HepG2 (cell line): ENCODE data around the gene RFFL. TPM values are rescaled to one million over a fixed set of nuclear protein-coding genes. Genes with fewer than 3 reads are reported as not detected.
A peak's percentile ranks its signal among the peaks of the same experiment; 100 is the strongest.

Experiments
- CBFB ChIP-seq: sonication (generic); formaldehyde crosslinking; IDR thresholded peaks from 2 replicates; pipeline ENCODE4 v1.4.0; 2020; ENCODE audit warnings: missing genetic modification reagents
- NR3C1 ChIP-seq: sonication (generic); formaldehyde crosslinking; IDR thresholded peaks from 2 replicates; pipeline ENCODE4 v1.4.0; 2020; ENCODE audit warnings: missing genetic modification reagents
- RBAK ChIP-seq: sonication (generic); formaldehyde crosslinking; IDR thresholded peaks from 2 replicates; pipeline ENCODE4 v1.5.1; 2020; ENCODE audit warnings: mild to moderate bottlenecking, missing genetic modification reagents
- RELA ChIP-seq: sonication (generic); formaldehyde crosslinking; IDR thresholded peaks from 2 replicates; pipeline ENCODE4 v1.4.0; 2020; ENCODE audit warnings: missing genetic modification reagents
- SIN3B ChIP-seq: fragments of 150-350 bp; IDR thresholded peaks from 2 replicates; pipeline ENCODE4 v1.6.1; 2014; ENCODE audit warnings: low read length
- WIZ ChIP-seq: sonication (generic); formaldehyde crosslinking; IDR thresholded peaks from 2 replicates; pipeline ENCODE4 v1.5.1; 2020; ENCODE audit warnings: mild to moderate bottlenecking, missing genetic modification reagents
- ZFAT ChIP-seq: sonication (generic); formaldehyde crosslinking; conservative IDR thresholded peaks from 2 replicates; pipeline ENCODE4 v1.8.1; 2023; ENCODE audit warnings: missing genetic modification reagents, inconsistent platforms
- ZFYVE20 ChIP-seq: sonication (generic); formaldehyde crosslinking; IDR thresholded peaks from 2 replicates; pipeline ENCODE4 v1.8.0; 2023; ENCODE audit warnings: low read depth, mild to moderate bottlenecking, moderate library complexity, missing genetic modification reagents, borderline replicate concordance
- ZNF138 ChIP-seq: sonication (generic); formaldehyde crosslinking; IDR thresholded peaks from 2 replicates; pipeline ENCODE4 v1.5.0; 2020; ENCODE audit warnings: mild to moderate bottlenecking, low read depth, missing genetic modification reagents
- ZNF225 ChIP-seq: sonication (generic); formaldehyde crosslinking; IDR thresholded peaks from 2 replicates; pipeline ENCODE4 v1.4.0; 2020; ENCODE audit warnings: mild to moderate bottlenecking, missing genetic modification reagents
- ZNF383 ChIP-seq: sonication (generic); formaldehyde crosslinking; IDR thresholded peaks from 2 replicates; pipeline ENCODE4 v1.4.0; 2020; ENCODE audit warnings: missing genetic modification reagents, mild to moderate bottlenecking, borderline replicate concordance
- ZNF431 ChIP-seq: sonication (generic); formaldehyde crosslinking; IDR thresholded peaks from 2 replicates; pipeline ENCODE4 v1.9.0; 2022; ENCODE audit warnings: missing genetic modification reagents, low read depth, mild to moderate bottlenecking, borderline replicate concordance
- ZNF468 ChIP-seq: sonication (generic); formaldehyde crosslinking; IDR thresholded peaks from 2 replicates; pipeline ENCODE4 v1.8.0; 2022; ENCODE audit warnings: mild to moderate bottlenecking, moderate library complexity, missing genetic modification reagents
- ZNF547 ChIP-seq: sonication (generic); formaldehyde crosslinking; IDR thresholded peaks from 2 replicates; pipeline ENCODE4 v1.5.1; 2020; ENCODE audit warnings: mild to moderate bottlenecking, missing genetic modification reagents
- ZNF570 ChIP-seq: sonication (generic); formaldehyde crosslinking; IDR thresholded peaks from 2 replicates; pipeline ENCODE4 v1.4.0; 2020; ENCODE audit warnings: mild to moderate bottlenecking, missing genetic modification reagents, borderline replicate concordance
- ZNF670 ChIP-seq: sonication (generic); formaldehyde crosslinking; IDR thresholded peaks from 2 replicates; pipeline ENCODE4 v1.8.0; 2022; ENCODE audit warnings: mild to moderate bottlenecking, missing genetic modification reagents, borderline replicate concordance
- ZNF773 ChIP-seq: sonication (generic); formaldehyde crosslinking; IDR thresholded peaks from 2 replicates; pipeline ENCODE4 v1.4.0; 2020; ENCODE audit warnings: missing genetic modification reagents, borderline replicate concordance
- polyA plus RNA-seq, 8 experiments: library from polyadenylated mRNA; depleted of rRNA in 3 of 8; stranded (reverse) in 7 of 8; unstranded in 1 of 8; fragments of >200 nt; fragmentation: Illumina TruSeq in 4 of 8; extraction: Trizol in 4 of 8; gene quantifications; 2 replicates each; pipeline versions ENCODE4 v1.2.1 to v1.2.3, GENCODE V29; 2011 to 2016; ENCODE audit warnings: low read depth in 4 of 8, missing spikeins in 1 of 8, mixed read lengths in 1 of 8; ENCODE audit not compliant: insufficient read depth in 1 of 8
- total RNA-seq, 5 experiments: library from RNA; depleted of rRNA; stranded (reverse); fragments of >200 nt; fragmentation: Illumina TruSeq; extraction: Trizol; gene quantifications; 2 replicates each; pipeline ENCODE4 v1.2.3, GENCODE V29; 2016; ENCODE audit warnings: low read depth in 1 of 5
- TF ChIP-seq, protein P1 (sequence below): IDR thresholded peaks from 2 replicates; pipeline ENCODE4 v1.6.1; 2016
- TF ChIP-seq, protein P2 (sequence below): IDR thresholded peaks from 2 replicates; pipeline ENCODE4 v1.4.0; 2020; ENCODE audit warnings: mild to moderate bottlenecking, missing genetic modification reagents
- TF ChIP-seq, protein P3 (sequence below): sonication (generic); formaldehyde crosslinking; IDR thresholded peaks from 2 replicates; pipeline ENCODE4 v1.5.0; 2020; ENCODE audit warnings: missing genetic modification reagents, mild to moderate bottlenecking, borderline replicate concordance
- TF ChIP-seq, protein P4 (sequence below): sonication (generic); formaldehyde crosslinking; IDR thresholded peaks from 2 replicates; pipeline ENCODE4 v1.4.0; 2020; ENCODE audit warnings: missing genetic modification reagents
- TF ChIP-seq, protein P5 (sequence below), 2 experiments: sonication (generic) in 1 of 2; formaldehyde crosslinking in 1 of 2; IDR thresholded peaks; 2 replicates each; pipeline versions ENCODE4 v1.4.0 to v1.6.1; 2018 to 2020; ENCODE audit warnings: missing genetic modification reagents in 2 of 2, borderline replicate concordance in 1 of 2, low read depth in 1 of 2, mild to moderate bottlenecking in 1 of 2, missing biosample characterization in 1 of 2

Gene RFFL
- total and polyA plus RNA-seq, 2 of the 13 experiments (the other 11 are each of a cell fraction or from before 2014, with no cell fraction given): 24.3 to 48.6 TPM

DNA sequence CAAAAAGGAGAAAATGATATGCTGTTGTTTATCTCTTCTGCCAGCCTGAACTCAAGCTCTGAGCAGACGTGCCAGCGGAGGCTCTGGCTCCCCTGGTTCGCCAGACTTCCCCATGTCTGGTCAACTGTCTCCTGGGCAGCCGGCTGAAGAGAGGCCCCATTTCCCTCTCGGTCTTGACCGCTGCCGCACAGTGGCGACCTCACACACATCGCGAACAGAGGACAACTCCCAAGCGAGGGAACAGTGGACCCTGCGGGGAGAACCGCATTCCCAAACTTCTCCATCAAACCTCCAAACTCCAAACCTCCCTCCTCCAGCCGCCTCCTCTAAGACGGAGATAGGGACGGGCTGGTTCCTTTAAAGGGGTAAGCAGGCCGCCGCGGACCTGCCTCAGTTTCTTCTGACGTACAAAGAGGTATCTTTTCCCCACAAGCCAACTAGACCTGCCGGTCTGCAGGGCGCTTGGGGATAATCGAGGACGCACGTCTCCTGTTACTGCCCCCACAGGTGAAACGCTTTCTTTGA lies 24.9 kb upstream of the RFFL start (continued):
- TF ChIP-seq, protein P1, sequence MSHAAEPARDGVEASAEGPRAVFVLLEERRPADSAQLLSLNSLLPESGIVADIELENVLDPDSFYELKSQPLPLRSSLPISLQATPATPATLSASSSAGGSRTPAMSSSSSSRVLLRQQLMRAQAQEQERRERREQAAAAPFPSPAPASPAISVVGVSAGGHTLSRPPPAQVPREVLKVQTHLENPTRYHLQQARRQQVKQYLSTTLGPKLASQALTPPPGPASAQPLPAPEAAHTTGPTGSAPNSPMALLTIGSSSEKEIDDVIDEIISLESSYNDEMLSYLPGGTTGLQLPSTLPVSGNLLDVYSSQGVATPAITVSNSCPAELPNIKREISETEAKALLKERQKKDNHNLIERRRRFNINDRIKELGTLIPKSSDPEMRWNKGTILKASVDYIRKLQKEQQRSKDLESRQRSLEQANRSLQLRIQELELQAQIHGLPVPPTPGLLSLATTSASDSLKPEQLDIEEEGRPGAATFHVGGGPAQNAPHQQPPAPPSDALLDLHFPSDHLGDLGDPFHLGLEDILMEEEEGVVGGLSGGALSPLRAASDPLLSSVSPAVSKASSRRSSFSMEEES (CRISPR knock-in tag): no peak
- TF ChIP-seq ZNF547 (CRISPR knock-in tag) (no peak), CBFB (CRISPR knock-in tag) (no peak), ZNF138 (CRISPR knock-in tag) (no peak), ZFAT (CRISPR knock-in tag) (no peak), ZNF670 (CRISPR knock-in tag) (no peak), ZFYVE20 (CRISPR knock-in tag) (no peak), ZNF431 (no peak), RELA (CRISPR knock-in tag) (no peak), SIN3B (no peak), ZNF773 (CRISPR knock-in tag) (no peak), RBAK (CRISPR knock-in tag) (no peak), ZNF468 (CRISPR knock-in tag) (no peak), ZNF570 (CRISPR knock-in tag) (no peak), ZNF383 (no peak), ZNF225 (CRISPR knock-in tag) (no peak), WIZ (CRISPR knock-in tag) (no peak), NR3C1 (CRISPR knock-in tag) (no peak)
- TF ChIP-seq, protein P2, sequence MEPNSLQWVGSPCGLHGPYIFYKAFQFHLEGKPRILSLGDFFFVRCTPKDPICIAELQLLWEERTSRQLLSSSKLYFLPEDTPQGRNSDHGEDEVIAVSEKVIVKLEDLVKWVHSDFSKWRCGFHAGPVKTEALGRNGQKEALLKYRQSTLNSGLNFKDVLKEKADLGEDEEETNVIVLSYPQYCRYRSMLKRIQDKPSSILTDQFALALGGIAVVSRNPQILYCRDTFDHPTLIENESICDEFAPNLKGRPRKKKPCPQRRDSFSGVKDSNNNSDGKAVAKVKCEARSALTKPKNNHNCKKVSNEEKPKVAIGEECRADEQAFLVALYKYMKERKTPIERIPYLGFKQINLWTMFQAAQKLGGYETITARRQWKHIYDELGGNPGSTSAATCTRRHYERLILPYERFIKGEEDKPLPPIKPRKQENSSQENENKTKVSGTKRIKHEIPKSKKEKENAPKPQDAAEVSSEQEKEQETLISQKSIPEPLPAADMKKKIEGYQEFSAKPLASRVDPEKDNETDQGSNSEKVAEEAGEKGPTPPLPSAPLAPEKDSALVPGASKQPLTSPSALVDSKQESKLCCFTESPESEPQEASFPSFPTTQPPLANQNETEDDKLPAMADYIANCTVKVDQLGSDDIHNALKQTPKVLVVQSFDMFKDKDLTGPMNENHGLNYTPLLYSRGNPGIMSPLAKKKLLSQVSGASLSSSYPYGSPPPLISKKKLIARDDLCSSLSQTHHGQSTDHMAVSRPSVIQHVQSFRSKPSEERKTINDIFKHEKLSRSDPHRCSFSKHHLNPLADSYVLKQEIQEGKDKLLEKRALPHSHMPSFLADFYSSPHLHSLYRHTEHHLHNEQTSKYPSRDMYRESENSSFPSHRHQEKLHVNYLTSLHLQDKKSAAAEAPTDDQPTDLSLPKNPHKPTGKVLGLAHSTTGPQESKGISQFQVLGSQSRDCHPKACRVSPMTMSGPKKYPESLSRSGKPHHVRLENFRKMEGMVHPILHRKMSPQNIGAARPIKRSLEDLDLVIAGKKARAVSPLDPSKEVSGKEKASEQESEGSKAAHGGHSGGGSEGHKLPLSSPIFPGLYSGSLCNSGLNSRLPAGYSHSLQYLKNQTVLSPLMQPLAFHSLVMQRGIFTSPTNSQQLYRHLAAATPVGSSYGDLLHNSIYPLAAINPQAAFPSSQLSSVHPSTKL (CRISPR knock-in tag): no peak
- TF ChIP-seq, protein P3, sequence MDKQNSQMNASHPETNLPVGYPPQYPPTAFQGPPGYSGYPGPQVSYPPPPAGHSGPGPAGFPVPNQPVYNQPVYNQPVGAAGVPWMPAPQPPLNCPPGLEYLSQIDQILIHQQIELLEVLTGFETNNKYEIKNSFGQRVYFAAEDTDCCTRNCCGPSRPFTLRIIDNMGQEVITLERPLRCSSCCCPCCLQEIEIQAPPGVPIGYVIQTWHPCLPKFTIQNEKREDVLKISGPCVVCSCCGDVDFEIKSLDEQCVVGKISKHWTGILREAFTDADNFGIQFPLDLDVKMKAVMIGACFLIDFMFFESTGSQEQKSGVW: no peak
- TF ChIP-seq, protein P4, sequence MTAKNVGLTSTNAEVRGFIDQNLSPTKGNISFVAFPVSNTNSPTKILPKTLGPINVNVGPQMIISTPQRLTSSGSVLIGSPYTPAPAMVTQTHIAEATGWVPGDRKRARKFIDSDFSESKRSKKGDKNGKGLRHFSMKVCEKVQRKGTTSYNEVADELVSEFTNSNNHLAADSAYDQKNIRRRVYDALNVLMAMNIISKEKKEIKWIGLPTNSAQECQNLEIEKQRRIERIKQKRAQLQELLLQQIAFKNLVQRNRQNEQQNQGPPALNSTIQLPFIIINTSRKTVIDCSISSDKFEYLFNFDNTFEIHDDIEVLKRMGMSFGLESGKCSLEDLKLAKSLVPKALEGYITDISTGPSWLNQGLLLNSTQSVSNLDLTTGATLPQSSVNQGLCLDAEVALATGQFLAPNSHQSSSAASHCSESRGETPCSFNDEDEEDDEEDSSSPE (CRISPR knock-in tag): no peak; the same call in 1 of the 2 replicates
- TF ChIP-seq, protein P5, sequence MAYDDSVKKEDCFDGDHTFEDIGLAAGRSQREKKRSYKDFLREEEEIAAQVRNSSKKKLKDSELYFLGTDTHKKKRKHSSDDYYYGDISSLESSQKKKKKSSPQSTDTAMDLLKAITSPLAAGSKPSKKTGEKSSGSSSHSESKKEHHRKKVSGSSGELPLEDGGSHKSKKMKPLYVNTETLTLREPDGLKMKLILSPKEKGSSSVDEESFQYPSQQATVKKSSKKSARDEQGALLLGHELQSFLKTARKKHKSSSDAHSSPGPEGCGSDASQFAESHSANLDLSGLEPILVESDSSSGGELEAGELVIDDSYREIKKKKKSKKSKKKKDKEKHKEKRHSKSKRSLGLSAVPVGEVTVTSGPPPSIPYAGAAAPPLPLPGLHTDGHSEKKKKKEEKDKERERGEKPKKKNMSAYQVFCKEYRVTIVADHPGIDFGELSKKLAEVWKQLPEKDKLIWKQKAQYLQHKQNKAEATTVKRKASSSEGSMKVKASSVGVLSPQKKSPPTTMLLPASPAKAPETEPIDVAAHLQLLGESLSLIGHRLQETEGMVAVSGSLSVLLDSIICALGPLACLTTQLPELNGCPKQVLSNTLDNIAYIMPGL (CRISPR knock-in tag; IDR thresholded peaks at IDR 0.05; ENCODE audit: borderline replicate concordance in 1 of 2, low read depth in 1 of 2): 0 out of 4 replicates have a peak, but pooled peaks of 1 of the 2 experiments have one; percentile 8
